ENCODE data around the gene KRTAP10-1.

Gene KRTAP10-1

GRCh38 chr21:44499631-44500030 is 40.4 kb downstream of the KRTAP10-1 start:
- DNase-seq: no peak

- DNase-seq: no peak
Measured at GRCh38 chr21:44499211-44499560, 40.8 kb downstream of the KRTAP10-1 start.

GRCh38 chr21:44498280-44499210 is 41.5 kb downstream of the KRTAP10-1 start:
- DNase-seq: peak; percentile 19 to 26

- no peak for DNase-seq
Measured at GRCh38 chr21:44497703-44498126, 42.3 kb downstream of the KRTAP10-1 start.

- no peak for DNase-seq
Measured at GRCh38 chr21:44496564-44497550, 43.1 kb downstream of the KRTAP10-1 start.

- no peak for DNase-seq
Measured at GRCh38 chr21:44495611-44496563, 44.1 kb downstream of the KRTAP10-1 start.

GRCh38 chr21:44494956-44495355 is 45.0 kb downstream of the KRTAP10-1 start:
- no peak for DNase-seq

- DNase-seq: no peak
Measured at GRCh38 chr21:44494418-44494817, 45.6 kb downstream of the KRTAP10-1 start.

- no peak for DNase-seq
Measured at GRCh38 chr21:44492567-44493385, 47.2 kb downstream of the KRTAP10-1 start.

GRCh38 chr21:44490816-44491215 is 49.2 kb downstream of the KRTAP10-1 start:
- DNase-seq: no peak

GRCh38 chr21:44490405-44490804 is 49.6 kb downstream of the KRTAP10-1 start:
- DNase-seq: no peak

- no peak for DNase-seq
Measured at GRCh38 chr21:44489962-44490361, 50.0 kb downstream of the KRTAP10-1 start.

Measured in SHP77 (cell line).